Breast epithelium (tissue), 4 donors: ENCODE results near the gene EVL. TPM values are rescaled to one million over a fixed set of nuclear protein-coding genes. Genes with fewer than 3 reads are reported as not detected.

ENCODE experiments used
- DNase-seq, 2 donors: peaks; one replicate each; pipeline ENCODE4 v3.0.0-alpha.2; 2019; ENCODE audit warnings: low spot score in 2 of 2
- H3K27ac ChIP-seq, 2 donors: fragments of 200-600 bp; sonication (generic) in 1 of 2; one replicate each; pipeline ENCODE4 v1.5.1; 2016 to 2019; ENCODE audit warnings: mild to moderate bottlenecking in 1 of 2
- H3K27me3 ChIP-seq, 2 donors: fragments of 200-600 bp; sonication (generic) in 1 of 2; one replicate each; pipeline versions ENCODE4 v1.5.1 to v1.6.0; 2017 to 2019; ENCODE audit warnings: control low read depth in 1 of 2, mild to moderate bottlenecking in 1 of 2
- H3K36me3 ChIP-seq: fragments of 200-600 bp; one replicate; pipeline ENCODE4 v1.5.1; 2019
- H3K4me1 ChIP-seq, 2 donors: fragments of 200-600 bp; sonication (generic); one replicate each; pipeline ENCODE4 v1.5.1; 2016 to 2019; ENCODE audit warnings: control low read depth in 1 of 2
- H3K4me3 ChIP-seq, 3 donors: fragments of 200-600 bp; sonication (generic); 1 replicate in 2 of 3; 2 replicates in 1 of 3; pipeline ENCODE4 v1.5.1; 2016 to 2019; ENCODE audit warnings: mild to moderate bottlenecking in 3 of 3, moderate library complexity in 2 of 3
- H3K9me3 ChIP-seq, 2 donors: fragments of 200-600 bp; sonication (generic) in 1 of 2; one replicate each; pipeline ENCODE4 v1.5.1; 2016 to 2019; ENCODE audit warnings: control low read depth in 1 of 2
- CTCF ChIP-seq, 3 donors: fragments of 450-650 bp; IDR thresholded peaks; one replicate each; pipeline ENCODE4 v1.5.1; 2016 to 2017; ENCODE audit warnings: antibody characterized with exemption in 3 of 3, mild to moderate bottlenecking in 3 of 3, moderate library complexity in 3 of 3
- POLR2A ChIP-seq: fragments of 450-650 bp; IDR thresholded peaks from one replicate; pipeline ENCODE4 v1.6.1; 2016; ENCODE audit warnings: antibody characterized with exemption, mild to moderate bottlenecking, moderate library complexity
- POLR2AphosphoS5 ChIP-seq, 3 donors: sonication (generic); formaldehyde crosslinking; IDR thresholded peaks; one replicate each; pipeline ENCODE4 v1.6.1; 2017; ENCODE audit warnings: antibody characterized with exemption in 3 of 3
- intact Hi-C: fragments of 100-400 bp; cut with DNase I; formaldehyde crosslinking; loops from one replicate; pipeline ENCODE4 v1.15.1; 2023; ENCODE audit warnings: low total_unique reads
- total RNA-seq, 3 donors: library from RNA; depleted of rRNA; stranded (reverse); fragments of >200 nt; gene quantifications; one replicate each; pipeline ENCODE4 v1.1.0, GENCODE V29; 2016

EVL gene
- total RNA-seq, 3 donors from 2014 or later, result 50.7 to 116 (median 107) TPM

GRCh38 chr14:100071545-100071944 is 6.3 kb downstream of the EVL start:
- no peak for TF ChIP-seq POLR2A
- no peak for TF ChIP-seq POLR2AphosphoS5 (IDR thresholded peaks at IDR 0.05)
- TF ChIP-seq CTCF (IDR thresholded peaks at IDR 0.05), result no peak
- Histone ChIP-seq H3K4me1 (peaks cover 7 to 9% of the 10 kb centered on the region in 2 donors), H3K36me3 (no peaks in the 10 kb centered on the region), H3K9me3 (no peaks in the 10 kb centered on the region), H3K27me3 (no peaks in the 10 kb centered on the region), H3K27ac (no peak overlapping the region), H3K4me3 (no peak overlapping the region)
- no peak for DNase-seq
- intact Hi-C loops, result no loop called here

- intact Hi-C loops, result no loop called here
Measured at GRCh38 chr14:100072783-100073346, 7.6 kb downstream of the EVL start.

DNA sequence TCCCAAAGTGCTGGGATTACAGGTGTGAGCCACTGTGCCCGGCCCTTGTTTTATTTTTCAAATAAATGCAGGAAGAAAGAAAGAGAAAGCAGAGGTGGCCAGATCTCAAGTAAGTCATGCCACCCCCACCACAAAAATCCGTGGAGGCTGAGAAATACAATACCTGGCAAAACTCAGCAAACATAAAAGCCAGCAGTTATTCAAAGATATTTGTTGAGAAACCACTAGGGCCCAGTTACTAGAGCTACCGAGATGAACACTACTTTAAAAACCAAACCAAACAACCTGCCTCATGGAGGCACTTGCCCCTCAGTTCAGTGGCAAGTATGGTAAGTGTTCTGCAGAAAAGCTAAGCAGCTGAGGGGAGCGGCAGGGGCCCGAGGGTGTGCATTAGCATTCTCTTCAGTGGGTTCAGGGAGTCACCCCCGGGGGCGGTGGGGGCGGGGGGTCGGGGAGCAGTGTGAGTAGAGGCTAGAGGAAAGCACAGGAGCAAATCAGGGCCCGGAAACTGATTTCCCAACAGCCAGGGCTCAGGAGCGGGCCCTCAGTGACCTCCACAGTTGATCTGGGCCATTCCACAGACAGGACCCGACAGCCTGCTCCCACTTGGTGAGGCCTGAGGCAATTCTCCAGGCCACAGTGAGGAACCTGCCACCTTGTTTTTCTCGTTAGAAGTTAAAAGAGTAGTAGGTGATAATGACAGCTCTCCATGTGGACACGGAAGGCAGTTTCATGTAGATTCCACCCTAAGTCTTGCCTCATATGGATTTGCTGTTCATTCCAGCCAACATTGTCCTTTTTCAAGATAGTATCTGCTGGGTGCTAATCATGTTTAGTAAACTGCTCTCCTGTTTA is 8.6 kb downstream of the EVL start:
- Histone ChIP-seq H3K27me3 (no peaks in the 10 kb centered on the region), H3K4me3 (peak overlapping the region in 1 of 3 donors; percentile 39), H3K27ac (peak overlapping the region; percentile 80 to 90), H3K4me1 (peaks cover 9% of the 10 kb centered on the region in 2 donors), H3K9me3 (no peaks in the 10 kb centered on the region), H3K36me3 (no peaks in the 10 kb centered on the region)
- DNase-seq, result peak in 1 of 2 donors; percentile 33
- TF ChIP-seq POLR2AphosphoS5 (IDR thresholded peaks at IDR 0.05) (no peak), CTCF (IDR thresholded peaks at IDR 0.05) (peak in 1 of 3 donors; percentile 11), POLR2A (no peak)
- intact Hi-C loops, result no loop called here

More at GRCh38 chr14:100072783-100073346, 7.6 kb downstream of the EVL start:
- Histone ChIP-seq H3K4me3 (peak overlapping the region in 1 of 3 donors; percentile 39), H3K27me3 (no peaks in the 10 kb centered on the region), H3K27ac (peak overlapping the region; percentile 80 to 90), H3K36me3 (no peaks in the 10 kb centered on the region), H3K9me3 (no peaks in the 10 kb centered on the region), H3K4me1 (peaks cover 7 to 9% of the 10 kb centered on the region in 2 donors)
- DNase-seq, result peak; percentile 65 to 77
- no peak for TF ChIP-seq POLR2A
- TF ChIP-seq CTCF (IDR thresholded peaks at IDR 0.05), result peak; percentile 34 to 66 (median 42)
- TF ChIP-seq POLR2AphosphoS5 (IDR thresholded peaks at IDR 0.05), result peak in 1 of 3 donors; percentile 36

- intact Hi-C loops, result no loop called here
- H3K9me3 ChIP-seq, result no peaks in the 10 kb centered on the region
- TF ChIP-seq POLR2AphosphoS5 (IDR thresholded peaks at IDR 0.05) (no peak), CTCF (IDR thresholded peaks at IDR 0.05) (no peak)
- H3K4me1 ChIP-seq, result peaks cover 9 to 17% of the 10 kb centered on the region in 2 donors
- H3K27ac ChIP-seq, result peak overlapping the region; percentile 80 to 90
- no peaks in the 10 kb centered on the region for H3K36me3 ChIP-seq
- H3K27me3 ChIP-seq, result no peaks in the 10 kb centered on the region
- DNase-seq, result no peak
- H3K4me3 ChIP-seq, result no peak overlapping the region
Measured at GRCh38 chr14:100074431-100075100, 9.3 kb downstream of the EVL start.
